ENCODE measurements around the gene AGTPBP1.

DNA sequence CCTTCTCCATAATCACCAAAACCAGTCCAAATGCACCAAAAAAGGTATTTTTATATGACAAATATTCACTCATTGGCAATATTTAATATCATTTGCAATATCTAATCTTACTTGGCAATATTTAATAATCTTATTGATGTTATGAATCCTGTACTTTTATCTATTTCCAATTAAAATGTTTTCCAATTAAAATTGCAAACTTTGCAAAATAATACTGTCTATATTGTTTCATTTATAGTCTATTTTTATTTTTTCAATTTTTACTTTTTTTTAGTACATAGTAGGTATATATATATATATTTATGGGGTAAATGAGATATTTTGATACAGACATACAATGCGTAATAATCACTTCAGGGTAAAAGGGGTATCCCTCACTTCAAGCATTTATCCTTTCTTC is 109.9 kb downstream of the AGTPBP1 start:
- TF ChIP-seq, protein P1, sequence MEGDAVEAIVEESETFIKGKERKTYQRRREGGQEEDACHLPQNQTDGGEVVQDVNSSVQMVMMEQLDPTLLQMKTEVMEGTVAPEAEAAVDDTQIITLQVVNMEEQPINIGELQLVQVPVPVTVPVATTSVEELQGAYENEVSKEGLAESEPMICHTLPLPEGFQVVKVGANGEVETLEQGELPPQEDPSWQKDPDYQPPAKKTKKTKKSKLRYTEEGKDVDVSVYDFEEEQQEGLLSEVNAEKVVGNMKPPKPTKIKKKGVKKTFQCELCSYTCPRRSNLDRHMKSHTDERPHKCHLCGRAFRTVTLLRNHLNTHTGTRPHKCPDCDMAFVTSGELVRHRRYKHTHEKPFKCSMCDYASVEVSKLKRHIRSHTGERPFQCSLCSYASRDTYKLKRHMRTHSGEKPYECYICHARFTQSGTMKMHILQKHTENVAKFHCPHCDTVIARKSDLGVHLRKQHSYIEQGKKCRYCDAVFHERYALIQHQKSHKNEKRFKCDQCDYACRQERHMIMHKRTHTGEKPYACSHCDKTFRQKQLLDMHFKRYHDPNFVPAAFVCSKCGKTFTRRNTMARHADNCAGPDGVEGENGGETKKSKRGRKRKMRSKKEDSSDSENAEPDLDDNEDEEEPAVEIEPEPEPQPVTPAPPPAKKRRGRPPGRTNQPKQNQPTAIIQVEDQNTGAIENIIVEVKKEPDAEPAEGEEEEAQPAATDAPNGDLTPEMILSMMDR (IDR thresholded peaks at IDR 0.05), result no peak
- TF ChIP-seq ARID4B (CRISPR knock-in tag; IDR thresholded peaks at IDR 0.05; ENCODE audit: borderline replicate concordance), result no peak
- TF ChIP-seq, protein P2, sequence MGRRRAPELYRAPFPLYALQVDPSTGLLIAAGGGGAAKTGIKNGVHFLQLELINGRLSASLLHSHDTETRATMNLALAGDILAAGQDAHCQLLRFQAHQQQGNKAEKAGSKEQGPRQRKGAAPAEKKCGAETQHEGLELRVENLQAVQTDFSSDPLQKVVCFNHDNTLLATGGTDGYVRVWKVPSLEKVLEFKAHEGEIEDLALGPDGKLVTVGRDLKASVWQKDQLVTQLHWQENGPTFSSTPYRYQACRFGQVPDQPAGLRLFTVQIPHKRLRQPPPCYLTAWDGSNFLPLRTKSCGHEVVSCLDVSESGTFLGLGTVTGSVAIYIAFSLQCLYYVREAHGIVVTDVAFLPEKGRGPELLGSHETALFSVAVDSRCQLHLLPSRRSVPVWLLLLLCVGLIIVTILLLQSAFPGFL (CRISPR knock-in tag; IDR thresholded peaks at IDR 0.05; ENCODE audit: borderline replicate concordance), result no peak
- no peak for TF ChIP-seq USF2 (CRISPR knock-in tag; IDR thresholded peaks at IDR 0.05)
- TF ChIP-seq SP1 (CRISPR knock-in tag; conservative IDR thresholded peaks at IDR 0.05), result no peak
- no peak for TF ChIP-seq ZNF232 (CRISPR knock-in tag; IDR thresholded peaks at IDR 0.05)
